ENCODE measurements around the gene ADCY7. TPM values are rescaled to one million over a fixed set of nuclear protein-coding genes. Genes with fewer than 3 reads are reported as not detected.

Gene ADCY7
- total RNA-seq, 1 experiment from 2014 or later = 39.3 TPM

DNA sequence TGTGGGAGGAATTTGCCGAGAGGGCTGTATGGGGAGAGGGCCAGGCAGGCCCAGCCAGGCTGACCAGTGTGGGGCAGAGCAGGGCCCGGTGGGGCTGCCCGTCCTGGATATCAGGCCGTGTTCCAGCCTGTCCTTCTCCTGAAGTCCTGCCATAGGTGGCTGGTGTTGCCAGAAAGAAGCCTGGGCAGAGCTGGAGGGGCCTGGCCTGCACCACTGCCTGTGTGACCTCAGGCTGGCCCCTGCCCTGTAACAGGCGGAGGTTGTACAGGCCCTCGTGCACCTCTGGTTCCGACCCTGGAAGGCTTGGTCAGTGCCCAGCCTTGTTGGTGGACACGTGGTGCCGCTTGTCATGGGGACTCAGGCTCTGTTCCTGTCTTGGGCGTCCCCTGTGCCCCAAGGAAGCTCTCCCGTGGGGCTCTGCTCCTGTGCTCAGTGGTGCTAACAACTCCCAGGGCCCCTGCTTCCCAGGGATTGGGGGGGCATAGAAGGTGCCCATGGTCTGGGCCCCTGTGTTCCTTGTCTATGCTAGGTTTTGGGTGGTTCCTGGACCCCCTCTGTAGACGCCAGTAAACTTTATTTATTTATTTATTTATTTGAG, 33.3 kb downstream of the ADCY7 start:
- no peak overlapping the region for H3K4me3 ChIP-seq
- no peak overlapping the region for H3K27ac ChIP-seq
- no peak overlapping the region for H2AFZ ChIP-seq
- no peak for DNase-seq
- 0 out of 2 replicates have a peak, but pooled peaks cover 8% of the 10 kb centered on the region for H4K20me1 ChIP-seq (ENCODE audit: insufficient read depth)
- POLR2A ChIA-PET (ENCODE audit: unreplicated experiment) = no interaction called here
- CTCF ChIA-PET = no interaction called here
- no peaks in the 10 kb centered on the region for H3K79me2 ChIP-seq (ENCODE audit: low read depth)
- H3K36me3 ChIP-seq (ENCODE audit: low read depth) = no peaks in the 10 kb centered on the region
- H3K4me1 ChIP-seq (replicated peaks; ENCODE audit: insufficient read depth) = no peaks in the 10 kb centered on the region
- TF ChIP-seq, protein P1, sequence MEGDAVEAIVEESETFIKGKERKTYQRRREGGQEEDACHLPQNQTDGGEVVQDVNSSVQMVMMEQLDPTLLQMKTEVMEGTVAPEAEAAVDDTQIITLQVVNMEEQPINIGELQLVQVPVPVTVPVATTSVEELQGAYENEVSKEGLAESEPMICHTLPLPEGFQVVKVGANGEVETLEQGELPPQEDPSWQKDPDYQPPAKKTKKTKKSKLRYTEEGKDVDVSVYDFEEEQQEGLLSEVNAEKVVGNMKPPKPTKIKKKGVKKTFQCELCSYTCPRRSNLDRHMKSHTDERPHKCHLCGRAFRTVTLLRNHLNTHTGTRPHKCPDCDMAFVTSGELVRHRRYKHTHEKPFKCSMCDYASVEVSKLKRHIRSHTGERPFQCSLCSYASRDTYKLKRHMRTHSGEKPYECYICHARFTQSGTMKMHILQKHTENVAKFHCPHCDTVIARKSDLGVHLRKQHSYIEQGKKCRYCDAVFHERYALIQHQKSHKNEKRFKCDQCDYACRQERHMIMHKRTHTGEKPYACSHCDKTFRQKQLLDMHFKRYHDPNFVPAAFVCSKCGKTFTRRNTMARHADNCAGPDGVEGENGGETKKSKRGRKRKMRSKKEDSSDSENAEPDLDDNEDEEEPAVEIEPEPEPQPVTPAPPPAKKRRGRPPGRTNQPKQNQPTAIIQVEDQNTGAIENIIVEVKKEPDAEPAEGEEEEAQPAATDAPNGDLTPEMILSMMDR (conservative IDR thresholded peaks at IDR 0.05) = no peak
- TF ChIP-seq EZH2 (IDR thresholded peaks at IDR 0.05; ENCODE audit: low read depth) = no peak
- no peaks in the 10 kb centered on the region for H3K9me2 ChIP-seq (ENCODE audit: insufficient read depth)
- no peaks in the 10 kb centered on the region for H3K9me3 ChIP-seq (ENCODE audit: insufficient read depth, low read depth)
- no TSS peak for BruUV-seq (replicated peaks)
- H3K4me2 ChIP-seq = no peak overlapping the region
- H3K27me3 ChIP-seq (ENCODE audit: insufficient read depth, low read depth) = no peaks in the 10 kb centered on the region
- intact Hi-C loops (cut with micrococcal nuclease; ENCODE audit: unreplicated experiment) = no loop called here
- no peaks in the 10 kb centered on the region for H3F3A ChIP-seq (ENCODE audit: insufficient read depth, low read depth)

DNA sequence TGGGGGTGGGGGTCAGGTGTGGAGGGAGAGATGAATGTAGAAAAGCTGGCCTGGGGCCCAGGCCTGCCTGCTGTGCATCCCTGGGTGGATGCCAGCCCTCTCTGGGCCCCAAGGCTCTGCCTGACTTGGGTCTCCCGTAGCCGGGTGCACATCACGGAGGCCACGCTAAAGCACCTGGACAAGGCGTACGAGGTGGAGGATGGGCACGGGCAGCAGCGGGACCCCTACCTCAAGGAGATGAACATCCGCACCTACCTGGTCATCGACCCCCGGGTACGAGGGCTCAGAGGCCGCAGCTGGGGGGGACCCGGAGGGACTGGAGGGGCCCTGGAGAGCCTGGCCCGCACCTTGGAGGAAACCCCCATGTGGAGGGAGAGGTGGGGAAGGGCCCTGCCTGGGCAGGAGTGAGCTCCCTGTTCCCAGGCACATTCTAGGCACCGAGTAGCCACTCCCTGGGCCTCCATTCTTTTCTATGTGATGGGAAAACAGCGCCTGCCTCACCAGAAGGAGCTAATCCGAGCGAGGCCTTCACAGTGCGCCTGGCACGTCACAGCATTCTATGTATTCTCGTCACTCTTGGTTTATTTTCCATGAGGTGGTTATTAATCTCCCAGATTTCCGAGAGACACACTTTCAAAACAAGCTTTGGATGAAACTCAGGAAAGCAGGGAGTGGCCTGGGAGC, 34.7 kb downstream of the ADCY7 start:
- intact Hi-C loops (cut with micrococcal nuclease; ENCODE audit: unreplicated experiment) = no loop called here
- Histone ChIP-seq H3K27me3 (ENCODE audit: insufficient read depth, low read depth) (no peaks in the 10 kb centered on the region), H3F3A (ENCODE audit: insufficient read depth, low read depth) (no peaks in the 10 kb centered on the region), H3K9me3 (ENCODE audit: insufficient read depth, low read depth) (no peaks in the 10 kb centered on the region), H3K4me3 (no peak overlapping the region), H3K4me2 (no peak overlapping the region), H3K4me1 (replicated peaks; ENCODE audit: insufficient read depth) (no peaks in the 10 kb centered on the region), H3K9me2 (ENCODE audit: insufficient read depth) (no peaks in the 10 kb centered on the region), H3K36me3 (ENCODE audit: low read depth) (no peaks in the 10 kb centered on the region), H4K20me1 (ENCODE audit: insufficient read depth) (0 out of 2 replicates have a peak, but pooled peaks cover 7% of the 10 kb centered on the region), H3K27ac (no peak overlapping the region), H2AFZ (no peak overlapping the region), H3K79me2 (ENCODE audit: low read depth) (no peaks in the 10 kb centered on the region)
- CTCF ChIA-PET = interaction anchor here (0.8 kb wide), 1 partner anchor 364 kb away, joined by 3 read pairs; no protein-coding TSS in a partner anchor
- no TSS peak for BruUV-seq (replicated peaks)
- no peak for DNase-seq
- TF ChIP-seq EZH2 (IDR thresholded peaks at IDR 0.05; ENCODE audit: low read depth) = no peak
- TF ChIP-seq, protein P1 (conservative IDR thresholded peaks at IDR 0.05) = no peak
- POLR2A ChIA-PET (ENCODE audit: unreplicated experiment) = no interaction called here

DNA sequence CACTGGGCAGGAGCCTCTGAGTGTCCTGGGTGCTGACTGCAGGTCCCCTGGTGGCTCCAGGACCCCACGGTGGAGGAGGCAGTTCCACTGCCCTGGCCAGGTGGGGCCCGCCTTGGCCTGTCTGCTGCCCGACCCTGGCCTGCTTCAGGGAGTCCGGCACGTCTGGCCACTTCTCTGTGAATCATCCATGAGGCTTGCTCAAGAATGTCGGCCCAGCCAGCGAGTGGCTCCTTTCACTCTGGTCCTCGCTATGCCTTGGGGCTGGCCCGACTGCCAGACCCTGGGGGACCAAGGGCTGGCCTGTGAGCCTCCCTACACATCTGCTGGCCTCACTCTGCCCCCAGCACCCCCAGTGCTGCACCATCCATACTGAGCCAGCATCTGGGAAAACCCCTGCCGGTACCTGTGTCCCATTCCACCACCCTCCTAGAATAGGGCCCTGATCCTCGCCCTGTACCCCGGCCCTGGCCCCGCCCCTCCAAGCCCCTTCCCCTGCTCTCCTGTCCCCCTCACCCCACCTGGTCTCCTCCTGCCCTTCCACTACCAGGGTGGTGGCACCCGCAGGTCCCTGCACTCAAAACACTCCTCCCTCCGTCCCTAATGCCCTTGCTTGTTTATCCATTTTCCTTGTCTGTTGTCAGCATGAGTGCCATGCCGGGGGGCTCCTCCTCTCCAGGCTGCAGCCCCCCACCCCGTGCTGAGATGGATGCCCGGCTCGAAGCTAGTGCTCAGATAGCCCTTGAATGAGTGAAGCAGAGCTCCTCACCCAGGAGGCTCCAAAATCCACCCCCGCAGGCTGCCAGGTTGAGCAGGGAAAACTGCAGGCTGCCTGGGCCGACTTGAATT, 35.5 kb downstream of the ADCY7 start:
- intact Hi-C loops (cut with micrococcal nuclease; ENCODE audit: unreplicated experiment) = no loop called here
- ChIA-PET POLR2A (ENCODE audit: unreplicated experiment) (no interaction called here), CTCF (interaction anchor here (0.8 kb wide), 1 partner anchor 364 kb away, joined by 3 read pairs; no protein-coding TSS in a partner anchor)

More for the DNA sequence above, 35.5 kb downstream of the ADCY7 start:
- Histone ChIP-seq H3K36me3 (ENCODE audit: low read depth) (no peaks in the 10 kb centered on the region), H3K4me1 (replicated peaks; ENCODE audit: insufficient read depth) (no peaks in the 10 kb centered on the region), H3F3A (ENCODE audit: insufficient read depth, low read depth) (no peaks in the 10 kb centered on the region), H3K27ac (no peak overlapping the region), H3K4me3 (no peak overlapping the region), H3K79me2 (ENCODE audit: low read depth) (no peaks in the 10 kb centered on the region), H4K20me1 (ENCODE audit: insufficient read depth) (no peaks in the 10 kb centered on the region), H3K27me3 (ENCODE audit: insufficient read depth, low read depth) (no peaks in the 10 kb centered on the region), H3K9me2 (ENCODE audit: insufficient read depth) (no peaks in the 10 kb centered on the region), H2AFZ (no peak overlapping the region), H3K9me3 (ENCODE audit: insufficient read depth, low read depth) (no peaks in the 10 kb centered on the region), H3K4me2 (no peak overlapping the region)
- BruUV-seq (replicated peaks) = no TSS peak
- TF ChIP-seq EZH2 (IDR thresholded peaks at IDR 0.05; ENCODE audit: low read depth) = no peak
- TF ChIP-seq, protein P1 (conservative IDR thresholded peaks at IDR 0.05) = no peak
- DNase-seq = peak; percentile 25 to 45
